H1 (cell line): Measurements from ENCODE around the gene CWC27.

Experiments used
- CEBPB ChIP-seq: IDR thresholded peaks from 2 replicates; pipeline ENCODE4 v1.6.1; 2012; ENCODE audit warnings: low read depth, low read length
- CREB1 ChIP-seq: IDR thresholded peaks from 2 replicates; pipeline ENCODE4 v1.6.1; 2012; ENCODE audit warnings: inconsistent platforms
- CTCF ChIP-seq, 3 experiments: IDR thresholded peaks; 1 replicate in 2 of 3; 2 replicates in 1 of 3; pipeline versions ENCODE4 v1.5.1 to v1.6.1; 2011; ENCODE audit warnings: low read length in 3 of 3, mild to moderate bottlenecking in 3 of 3, inconsistent platforms in 2 of 3, low read depth in 1 of 3, moderate library complexity in 1 of 3; ENCODE audit not compliant: insufficient read depth in 1 of 3; ENCODE audit errors: control extremely low read depth in 1 of 3
- EP300 ChIP-seq, 2 experiments: IDR thresholded peaks; 1 replicate in 1 of 2; 2 replicates in 1 of 2; pipeline ENCODE4 v1.6.1; 2011 to 2012; ENCODE audit warnings: low read depth in 2 of 2, low read length in 2 of 2, mild to moderate bottlenecking in 2 of 2, borderline replicate concordance in 1 of 2, inconsistent platforms in 1 of 2, moderate library complexity in 1 of 2
- EZH2 ChIP-seq: fragments of 200-600 bp; sonication (generic); IDR thresholded peaks from 2 replicates; pipeline ENCODE4 v1.7.1; 2012; ENCODE audit warnings: low read depth, mild to moderate bottlenecking, moderate library complexity, low read length, inconsistent platforms; ENCODE audit not compliant: severe bottlenecking
- GTF2F1 ChIP-seq: IDR thresholded peaks from 2 replicates; pipeline ENCODE4 v1.6.1; 2012; ENCODE audit warnings: low read depth, low read length, improper control_type of control experiment, borderline replicate concordance
- JUND ChIP-seq: IDR thresholded peaks from 2 replicates; pipeline ENCODE4 v1.6.1; 2011; ENCODE audit warnings: mild to moderate bottlenecking, improper control_type of control experiment, low read length
- POLR2A ChIP-seq, 2 experiments: IDR thresholded peaks; 1 replicate in 1 of 2; 2 replicates in 1 of 2; pipeline ENCODE4 v1.6.1; 2011; ENCODE audit warnings: low read depth in 2 of 2, low read length in 2 of 2, mild to moderate bottlenecking in 2 of 2; ENCODE audit errors: control extremely low read depth in 1 of 2
- POU5F1 ChIP-seq: IDR thresholded peaks from 2 replicates; pipeline ENCODE4 v1.6.1; 2011; ENCODE audit warnings: low read depth, mild to moderate bottlenecking, low read length, moderate library complexity
- RAD21 ChIP-seq, 2 experiments: IDR thresholded peaks in 1 of 2; conservative IDR thresholded peaks in 1 of 2; 2 replicates each; pipeline ENCODE4 v1.6.1; 2011; ENCODE audit warnings: low read depth in 2 of 2, low read length in 2 of 2, improper control_type of control experiment in 1 of 2, inconsistent platforms in 1 of 2, mild to moderate bottlenecking in 1 of 2, moderate library complexity in 1 of 2
- TAF7 ChIP-seq: optimal IDR thresholded peaks from 2 replicates; pipeline ENCODE3; 2011; ENCODE audit warnings: low read depth, mild to moderate bottlenecking, inconsistent platforms, low read length, moderate library complexity, borderline replicate concordance
- USF2 ChIP-seq: IDR thresholded peaks from 2 replicates; pipeline ENCODE4 v1.6.1; 2011; ENCODE audit warnings: low read length, improper control_type of control experiment

GRCh38 chr5:64765804-64766504 is 2.8 kb upstream of the CWC27 start:
- TF ChIP-seq CTCF (IDR thresholded peaks at IDR 0.05; ENCODE audit: control extremely low read depth in 1 of 3, insufficient read depth in 1 of 3, low read depth in 1 of 3, low read length in 3 of 3) (no peak), EZH2 (no peak), POU5F1 (no peak), JUND (no peak), POLR2A (IDR thresholded peaks at IDR 0.05; ENCODE audit: control extremely low read depth in 1 of 2, low read depth in 2 of 2, low read length in 2 of 2) (no peak), CEBPB (no peak), RAD21 (IDR thresholded peaks at IDR 0.05 in 1 of 2, conservative IDR thresholded peaks at IDR 0.05 in 1 of 2; ENCODE audit: low read depth in 2 of 2, low read length in 2 of 2) (no peak), USF2 (no peak), TAF7 (no peak), EP300 (IDR thresholded peaks at IDR 0.05; ENCODE audit: borderline replicate concordance in 1 of 2, low read depth in 2 of 2, low read length in 2 of 2) (no peak), GTF2F1 (no peak), CREB1 (no peak)
